NCI-H748 treated with DMSO at 0.1 percent for 48 hours (cell line): Measurements from ENCODE around the gene GPR18.

Experiments
- DNase-seq: peaks from one replicate; lab custom pipeline; 2025; lab: John Stamatoyannopoulos, UW

The GPR18 gene, protein sequence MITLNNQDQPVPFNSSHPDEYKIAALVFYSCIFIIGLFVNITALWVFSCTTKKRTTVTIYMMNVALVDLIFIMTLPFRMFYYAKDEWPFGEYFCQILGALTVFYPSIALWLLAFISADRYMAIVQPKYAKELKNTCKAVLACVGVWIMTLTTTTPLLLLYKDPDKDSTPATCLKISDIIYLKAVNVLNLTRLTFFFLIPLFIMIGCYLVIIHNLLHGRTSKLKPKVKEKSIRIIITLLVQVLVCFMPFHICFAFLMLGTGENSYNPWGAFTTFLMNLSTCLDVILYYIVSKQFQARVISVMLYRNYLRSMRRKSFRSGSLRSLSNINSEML

GRCh38 chr13:99258210-99258860 is at the start of gene GPR18:
GPR18 (minus strand) TSS chr13:99258379; CDS start chr13:99255872, 2,507 bp downstream.
- DNase-seq, result no peak

GRCh38 chr13:99307648-99308339 is 49.6 kb upstream of the GPR18 start:
- no peak for DNase-seq

- no peak for DNase-seq
Observed at GRCh38 chr13:99307247-99307646, 49.1 kb upstream of the GPR18 start, which contains the start of gene GPR183. GPR183 (minus strand) TSS chr13:99307399; CDS start chr13:99296145, 11,254 bp downstream.

DNA sequence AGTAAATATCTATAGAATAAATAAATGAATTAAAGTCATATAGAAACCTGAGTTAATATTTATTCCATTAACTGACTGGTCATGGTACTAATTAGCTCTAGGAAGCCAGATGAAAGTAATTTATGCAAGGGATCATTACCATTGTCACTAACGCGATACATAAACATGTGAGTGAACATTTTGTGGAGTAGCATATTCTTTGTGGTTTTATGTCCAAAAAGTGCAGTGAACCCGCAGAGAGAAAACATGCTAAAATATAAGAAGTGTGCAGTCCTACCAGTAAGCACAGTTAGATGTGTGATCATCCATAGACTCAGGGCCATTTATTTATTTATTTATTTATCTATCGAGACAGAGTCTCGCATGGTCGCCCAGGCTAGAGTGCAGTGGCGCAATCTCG is 47.4 kb upstream of the GPR18 start:
- no peak for DNase-seq

- DNase-seq, result no peak
Observed at GRCh38 chr13:99305158-99305557, 47.0 kb upstream of the GPR18 start.

GRCh38 chr13:99304541-99304940 is 46.4 kb upstream of the GPR18 start:
- no peak for DNase-seq

- DNase-seq, result no peak
Observed at GRCh38 chr13:99303863-99304521, 45.8 kb upstream of the GPR18 start.

GRCh38 chr13:99302637-99303505 is 44.7 kb upstream of the GPR18 start:
- no peak for DNase-seq

DNA sequence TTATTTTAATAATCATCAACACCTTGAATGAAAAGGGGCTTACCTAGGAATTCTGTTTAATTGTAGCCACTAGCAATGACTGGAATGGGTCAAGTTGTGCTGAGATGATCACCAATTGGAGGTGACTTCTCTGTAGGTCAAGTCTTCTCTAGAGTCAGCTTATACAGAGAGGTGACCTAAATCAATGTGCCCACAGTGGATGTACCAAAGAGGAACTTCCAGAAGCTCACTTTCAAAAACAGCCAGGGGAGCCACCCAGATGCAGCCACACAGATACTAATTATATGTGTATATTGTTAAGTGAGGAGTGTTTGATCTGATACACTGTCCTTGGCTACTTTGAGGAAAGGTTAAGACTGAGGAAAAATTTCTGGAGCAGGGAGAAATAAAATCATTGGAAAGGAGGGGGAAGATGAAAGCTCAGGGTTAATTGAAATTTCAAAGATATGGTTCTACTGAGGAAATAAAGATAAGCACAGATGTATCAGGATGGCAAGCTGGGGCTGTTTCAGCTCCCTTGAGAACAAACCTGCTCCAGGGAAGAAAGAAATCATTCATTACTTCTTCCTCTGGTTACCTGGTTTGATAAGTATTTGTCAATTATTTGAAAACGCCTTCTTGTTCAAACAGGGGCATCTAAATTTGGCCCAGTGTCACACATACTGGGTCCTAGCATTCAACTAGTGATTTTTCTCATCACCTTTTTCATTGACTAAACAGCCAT is 43.9 kb upstream of the GPR18 start:
- no peak for DNase-seq

- no peak for DNase-seq
Observed at GRCh38 chr13:99301056-99301838, 43.1 kb upstream of the GPR18 start.

DNA sequence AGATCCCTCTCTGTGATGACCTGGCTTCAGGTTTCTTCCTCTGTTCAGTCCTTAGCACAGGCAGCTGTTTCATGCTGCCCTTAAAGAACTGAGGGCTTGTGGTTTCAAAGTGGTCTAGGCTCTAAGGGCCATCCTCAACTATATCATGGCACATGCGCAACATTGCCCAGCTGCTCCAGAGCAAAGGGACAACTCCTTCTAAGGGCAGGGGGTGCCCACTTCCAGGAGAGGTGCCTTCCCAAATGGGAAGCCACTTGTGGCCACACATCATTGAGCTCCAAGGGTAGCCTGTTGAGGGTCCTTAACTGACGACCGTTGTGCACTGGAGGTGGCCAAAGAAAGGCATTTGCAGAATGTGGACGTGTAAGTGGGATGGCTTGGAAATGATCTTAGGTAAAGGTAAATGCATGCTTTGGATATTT is 41.8 kb upstream of the GPR18 start:
- DNase-seq, result no peak

GRCh38 chr13:99299256-99299919 is 41.2 kb upstream of the GPR18 start:
- DNase-seq, result no peak

DNA sequence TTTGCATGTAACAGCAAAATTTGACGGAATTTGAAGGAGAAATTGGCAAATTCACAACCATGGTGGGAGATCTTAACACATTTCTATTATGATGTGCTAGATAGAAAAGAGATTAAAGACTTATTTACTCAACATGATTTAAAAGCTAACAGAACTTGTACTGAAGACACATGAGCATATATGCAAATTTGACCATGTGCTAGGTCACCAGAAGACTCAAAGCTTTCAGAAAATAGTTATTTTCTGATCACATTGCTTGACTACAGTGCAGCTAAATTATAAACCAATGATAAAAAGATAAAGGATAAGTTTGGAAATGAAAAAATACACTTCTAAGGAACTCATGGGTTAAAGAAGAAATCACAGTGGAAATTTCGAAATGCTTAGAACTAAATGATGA is 39.9 kb upstream of the GPR18 start:
- DNase-seq, result no peak

GRCh38 chr13:99297331-99297730 is 39.2 kb upstream of the GPR18 start:
- no peak for DNase-seq

GRCh38 chr13:99296398-99296797 is 38.2 kb upstream of the GPR18 start:
- DNase-seq, result no peak

DNA sequence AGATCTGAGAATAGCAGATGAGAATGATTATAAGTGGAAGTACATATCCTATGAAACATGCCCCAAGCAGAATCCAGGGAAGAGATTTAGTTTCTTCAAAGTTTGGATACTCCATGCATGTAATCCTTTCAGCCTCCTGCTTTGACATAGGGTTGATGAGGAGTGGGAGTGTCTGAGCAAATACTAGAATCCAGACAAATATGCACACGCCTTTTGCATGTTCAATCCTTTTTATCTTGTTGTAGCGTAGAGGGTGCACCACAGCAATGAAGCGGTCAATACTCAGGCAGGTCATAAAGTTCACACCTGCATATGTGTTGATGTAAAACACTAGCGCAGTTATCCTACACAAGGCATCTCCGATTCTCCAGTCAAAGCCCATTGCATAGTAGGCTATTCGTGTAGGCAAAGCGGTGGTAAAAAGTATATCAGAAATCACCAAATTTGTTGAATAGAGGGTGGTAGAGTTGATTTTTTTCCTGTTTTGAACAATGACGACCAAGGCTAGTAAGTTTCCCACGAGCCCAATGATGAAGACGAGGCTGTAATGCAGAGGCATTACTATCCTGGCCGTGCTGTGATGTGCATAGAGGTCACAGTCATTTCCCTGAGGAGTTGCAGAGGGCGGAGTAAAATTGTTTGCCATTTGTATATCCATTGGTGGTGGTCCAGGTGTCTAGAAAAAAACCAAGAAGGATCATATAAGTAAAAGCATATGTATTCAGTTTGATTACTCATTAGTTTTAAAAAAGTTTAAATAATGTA is 37.5 kb upstream of the GPR18 start:
- DNase-seq, result no peak

DNA sequence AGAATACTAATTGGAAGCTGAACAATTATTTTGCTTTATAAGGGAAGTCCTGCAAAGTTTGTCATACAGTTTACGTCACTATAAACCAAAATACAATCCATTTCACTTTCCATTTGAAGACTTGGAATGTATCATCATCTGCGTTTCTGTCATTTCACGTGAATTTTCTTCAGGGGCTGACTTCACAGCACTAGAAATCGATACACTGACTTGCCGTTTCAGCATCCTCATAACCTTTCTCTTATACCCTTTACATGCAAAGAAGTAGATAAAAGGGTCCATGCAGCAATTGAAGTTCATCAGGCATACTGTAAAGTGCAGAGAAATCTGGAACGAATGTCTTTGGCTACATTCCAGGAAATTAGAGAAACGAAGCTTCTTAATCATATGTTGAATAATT is 36.8 kb upstream of the GPR18 start:
- no peak for DNase-seq

GRCh38 chr13:99294198-99294597 is 36.0 kb upstream of the GPR18 start:
- no peak for DNase-seq

DNA sequence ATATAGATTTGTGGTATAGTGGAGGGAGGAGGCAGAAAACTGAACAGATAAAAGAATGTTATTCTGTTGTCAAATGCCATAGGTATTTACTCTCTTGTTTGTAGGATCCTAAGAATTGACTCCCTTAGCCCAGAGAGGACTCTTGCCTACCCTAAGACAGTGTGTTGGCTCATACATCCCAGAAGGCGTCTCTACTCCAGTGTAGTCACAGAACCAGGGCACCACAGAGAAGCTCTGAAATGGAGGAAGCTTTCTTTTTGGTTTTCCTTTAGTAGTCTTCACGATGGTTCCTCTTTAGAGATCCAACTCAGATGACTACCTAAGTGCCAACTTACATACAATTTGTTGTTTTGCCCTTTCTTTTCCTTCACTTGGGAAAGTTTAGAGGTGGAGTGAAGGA is 35.0 kb upstream of the GPR18 start:
- DNase-seq, result no peak
